ENCODE results near the gene AMFR.

Gene AMFR

DNA sequence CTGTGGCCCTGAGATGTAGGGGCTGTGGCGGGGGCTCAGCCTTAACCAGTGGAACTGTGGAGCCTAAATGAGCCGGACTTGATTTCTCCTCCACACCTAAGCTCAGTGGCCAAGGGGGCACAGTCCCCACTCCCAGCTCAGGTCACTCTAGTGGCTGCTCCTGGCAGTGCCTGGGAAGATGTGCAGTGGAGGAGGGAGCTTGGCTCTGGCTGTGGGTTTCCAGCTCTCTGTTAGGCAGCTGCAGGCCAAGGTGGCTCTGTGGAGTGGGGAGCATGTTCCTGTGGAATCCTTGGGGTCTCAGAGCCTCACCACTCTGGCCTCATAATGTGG is 76.3 kb downstream of the AMFR start:
- DNase-seq (ENCODE audit: low read depth in 1 of 2, low spot score in 1 of 2) = no peak

DNA sequence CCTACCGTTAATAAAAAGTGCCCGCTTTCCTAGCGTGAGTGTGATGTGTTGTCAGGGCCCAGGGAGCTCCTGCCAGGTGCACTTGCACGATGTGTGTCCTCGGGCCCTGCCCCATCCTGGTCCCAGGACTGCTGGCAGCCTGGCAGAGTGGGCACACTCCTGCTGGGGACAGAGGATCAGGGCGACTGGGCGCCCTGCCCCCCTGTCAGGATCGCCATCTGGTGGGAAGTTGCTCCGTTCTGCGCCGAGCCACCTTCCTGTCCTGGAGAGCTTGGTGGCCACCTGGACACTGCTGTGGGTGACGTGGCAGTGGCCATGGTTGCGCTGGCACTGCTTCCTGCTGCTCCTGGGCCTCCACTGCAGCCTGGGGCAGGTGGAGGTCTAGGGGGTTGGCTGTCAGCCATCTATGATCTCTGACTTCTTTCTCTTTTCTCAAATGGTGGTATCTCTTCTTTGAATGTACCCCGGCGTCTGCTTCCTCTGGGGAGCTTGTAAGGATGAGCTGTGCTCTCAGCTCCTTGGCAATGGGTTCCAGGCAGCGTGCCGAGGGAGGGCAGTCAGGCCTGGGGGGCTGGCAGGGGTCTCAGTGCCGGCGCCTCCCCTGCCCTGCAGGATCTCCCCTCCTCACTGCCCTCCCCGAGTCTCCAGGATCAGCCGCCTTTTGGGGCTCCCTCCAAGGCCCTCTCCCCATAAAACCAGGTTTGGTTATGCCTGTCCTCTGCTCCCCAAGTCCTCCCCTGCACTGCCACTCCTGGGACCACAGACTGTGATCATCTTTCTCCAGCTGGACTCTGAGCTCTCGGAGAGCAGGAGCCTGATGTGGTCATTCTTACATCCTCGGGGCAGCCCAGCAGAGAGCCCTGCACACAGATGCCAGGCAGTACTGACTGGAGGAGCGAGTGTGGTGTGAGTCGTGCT is 76.9 kb downstream of the AMFR start:
- no peak for DNase-seq (ENCODE audit: low read depth in 1 of 2, low spot score in 1 of 2)

DNA sequence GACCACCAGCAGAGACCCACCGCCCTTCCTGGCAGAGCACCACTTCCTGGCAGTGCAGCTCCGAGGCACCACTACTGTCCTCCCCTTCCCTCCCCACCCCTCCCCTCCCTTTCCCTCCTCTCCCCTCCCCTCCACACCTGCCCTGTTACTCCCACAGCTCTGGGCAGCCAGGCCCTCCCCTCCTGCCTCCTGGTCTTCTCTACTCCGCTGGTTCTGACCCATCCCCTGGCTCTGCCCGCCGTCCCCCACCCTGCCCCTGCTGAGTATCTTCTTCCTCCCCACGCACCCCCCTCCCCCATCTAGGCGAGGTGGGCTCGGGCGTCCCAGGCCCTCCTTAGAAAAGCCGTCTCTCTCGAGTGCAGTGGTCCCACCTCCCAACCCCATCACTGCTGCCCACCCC is 77.7 kb downstream of the AMFR start:
- no peak for DNase-seq (ENCODE audit: low read depth in 1 of 2, low spot score in 1 of 2)

DNA sequence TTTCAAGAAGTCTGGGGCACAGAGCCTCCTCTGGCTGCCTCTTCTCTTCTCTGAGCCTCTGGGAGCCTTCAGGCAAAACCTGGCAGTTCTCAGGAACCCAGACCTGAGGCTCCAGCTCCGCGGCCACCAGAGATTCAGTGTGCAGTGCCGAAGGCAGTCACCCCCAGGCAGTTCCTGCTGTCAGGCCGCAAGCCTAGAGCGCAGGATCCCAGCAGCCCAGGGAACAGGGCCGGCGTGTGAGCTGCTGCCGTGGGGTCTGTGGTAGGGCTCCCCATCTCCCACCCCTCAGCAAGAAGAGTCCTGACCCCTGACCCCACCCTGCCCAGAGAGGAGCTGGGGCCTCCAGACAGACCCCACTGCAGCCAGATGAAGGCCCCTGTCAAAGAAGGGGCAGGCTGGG is 78.2 kb downstream of the AMFR start:
- no peak for DNase-seq (ENCODE audit: low read depth in 1 of 2, low spot score in 1 of 2)

DNA sequence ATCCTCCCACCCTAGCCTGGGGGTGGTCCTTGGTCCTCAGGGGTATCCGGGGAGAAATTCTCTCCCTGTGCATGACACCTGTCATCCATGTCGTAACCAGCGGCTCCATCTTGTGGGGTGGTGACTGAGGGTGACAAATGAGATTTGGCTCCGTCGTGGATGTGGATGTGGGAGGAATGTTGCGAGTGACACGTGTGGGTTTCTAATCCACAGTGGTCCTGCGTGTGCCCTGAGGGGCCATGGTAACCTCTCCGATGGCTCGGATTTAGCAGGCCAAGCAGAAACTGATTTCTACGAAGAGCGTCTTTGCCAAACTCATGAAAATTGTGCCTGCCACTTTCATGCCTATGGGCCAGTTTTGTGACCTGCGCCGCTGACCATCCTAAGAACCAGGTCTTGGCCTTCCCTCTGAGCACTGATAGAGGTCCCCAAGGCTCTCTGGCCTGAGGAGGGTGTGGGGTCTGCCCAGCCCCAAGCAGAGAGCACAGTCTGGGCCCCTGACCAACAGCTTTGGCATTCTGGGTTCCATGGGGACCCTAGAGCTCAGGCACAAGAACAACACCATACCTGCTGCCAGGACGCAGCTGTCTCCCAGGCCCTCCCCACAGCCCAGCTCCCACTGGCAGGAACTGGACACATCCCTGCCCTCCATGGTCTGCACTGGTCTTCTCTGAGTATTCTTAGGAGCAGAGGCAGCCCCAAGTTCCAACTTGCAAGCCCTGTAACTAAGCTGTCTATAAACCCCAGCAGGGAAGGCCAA is 79.0 kb downstream of the AMFR start:
- no peak for DNase-seq (ENCODE audit: low read depth in 1 of 2, low spot score in 1 of 2)

DNA sequence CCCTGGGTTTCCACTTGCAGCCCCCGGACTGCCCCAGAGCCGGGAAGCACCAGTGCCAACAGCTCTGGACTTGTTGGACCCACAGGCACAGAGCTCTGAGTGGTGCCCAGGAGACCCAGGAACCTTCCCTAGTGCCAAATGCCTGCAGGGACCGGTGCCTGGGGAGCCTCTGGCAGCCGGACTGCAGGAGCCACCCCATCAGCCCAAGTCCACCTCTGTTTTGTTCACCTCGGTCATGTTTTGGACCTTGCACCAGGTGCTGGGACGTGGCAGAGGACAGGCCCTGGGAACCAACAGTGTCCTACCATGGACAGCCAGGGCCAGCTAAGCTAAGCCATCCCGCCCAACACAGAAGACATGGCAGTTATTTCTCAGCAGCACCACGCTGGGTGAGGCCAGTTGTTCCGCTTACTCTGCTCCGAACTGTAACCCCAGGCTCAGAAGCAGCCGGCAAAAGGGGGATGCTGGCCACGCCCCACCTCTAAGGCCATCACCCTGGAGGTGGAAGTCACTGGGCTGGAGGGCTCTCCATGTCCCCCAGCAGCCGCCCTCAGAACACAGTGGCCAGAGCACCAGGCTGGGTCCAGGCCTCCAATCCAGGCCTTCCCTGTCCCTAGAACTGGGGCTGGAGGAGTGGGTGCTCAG is 79.8 kb downstream of the AMFR start:
- DNase-seq (ENCODE audit: low read depth in 1 of 2, low spot score in 1 of 2) = no peak

DNA sequence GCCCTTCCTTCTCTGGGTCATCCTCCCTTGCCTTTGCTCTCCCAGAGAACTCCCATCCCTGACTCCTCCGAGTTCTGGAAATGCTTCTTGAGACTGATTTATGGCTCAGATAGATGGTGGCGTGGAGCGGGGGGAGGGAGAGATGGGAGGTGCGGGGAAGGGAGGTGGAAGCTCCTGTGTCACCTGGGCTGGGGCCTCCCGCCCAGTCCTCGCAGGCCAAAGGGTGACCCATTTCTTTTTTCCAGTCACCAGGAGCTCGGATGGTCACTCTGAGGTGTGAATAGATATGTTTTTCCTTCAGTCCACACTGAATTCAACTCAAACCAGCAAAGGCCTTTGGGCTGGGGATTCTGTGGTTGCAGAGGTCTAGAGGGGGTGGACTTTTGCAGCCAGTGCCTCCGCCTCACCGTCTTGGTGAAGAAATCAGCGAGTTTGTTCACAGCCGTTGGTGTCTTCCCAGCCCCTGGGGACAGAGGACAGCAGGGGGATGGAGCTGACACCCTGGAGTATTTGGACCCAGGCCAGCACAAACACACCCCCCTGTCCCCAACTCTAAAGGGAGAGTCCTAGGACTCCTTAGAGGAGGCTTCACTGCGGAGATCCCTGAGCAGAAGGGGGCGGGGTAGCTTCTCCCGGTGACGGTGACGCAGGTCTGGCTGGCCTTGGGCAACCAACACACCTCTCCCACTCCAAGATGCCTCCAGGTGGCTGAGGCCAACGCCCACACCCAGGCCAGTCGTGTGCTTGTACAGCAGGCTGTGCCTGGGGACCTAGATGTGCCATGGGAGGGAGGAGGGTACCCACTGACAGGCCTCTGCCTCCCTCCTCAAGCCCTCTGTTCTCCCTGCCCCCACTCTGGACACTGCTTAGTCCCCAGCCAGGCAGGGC is 80.6 kb downstream of the AMFR start:
- no peak for DNase-seq (ENCODE audit: low read depth in 1 of 2, low spot score in 1 of 2)

DNA sequence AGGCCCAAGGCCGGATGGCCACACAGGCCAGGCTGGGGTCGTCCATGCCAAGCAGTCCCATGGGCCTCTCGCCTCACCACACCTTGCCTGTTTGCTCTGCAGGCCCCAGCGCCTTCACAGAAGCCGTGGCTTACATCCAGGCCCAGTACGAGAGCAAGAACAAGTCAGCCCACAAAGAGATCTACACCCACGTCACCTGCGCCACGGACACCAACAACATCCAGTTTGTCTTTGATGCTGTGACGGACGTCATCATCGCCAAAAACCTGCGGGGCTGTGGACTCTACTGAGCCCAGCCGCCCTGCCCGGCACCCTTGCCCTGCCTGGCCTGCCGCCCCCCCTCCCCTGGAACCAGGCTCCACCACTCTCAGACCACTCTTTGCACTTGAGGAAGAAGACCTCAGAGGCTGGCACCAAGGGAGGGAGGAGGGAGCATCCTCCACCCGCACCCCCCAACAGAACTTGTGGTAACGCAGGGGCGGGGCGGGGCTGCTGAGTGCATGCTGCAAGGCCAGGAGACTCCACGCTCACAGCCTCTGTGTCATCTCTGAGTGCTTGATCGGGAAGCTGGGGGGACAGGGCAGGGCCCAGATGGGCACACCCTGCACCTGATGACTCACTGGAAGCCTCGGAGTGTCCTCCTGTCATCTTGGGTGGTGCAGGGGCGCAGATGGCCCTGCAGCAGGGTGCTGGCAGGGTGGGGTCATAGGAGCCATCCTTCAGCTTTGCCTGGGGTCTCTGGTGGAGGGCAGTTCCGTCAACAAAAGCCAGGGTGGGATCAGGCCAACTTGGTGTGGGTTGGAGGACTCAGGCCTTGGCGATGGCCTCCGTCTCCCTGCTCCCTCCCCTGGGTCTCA is 81.5 kb downstream of the AMFR start:
- DNase-seq (ENCODE audit: low read depth in 1 of 2, low spot score in 1 of 2) = no peak

DNA sequence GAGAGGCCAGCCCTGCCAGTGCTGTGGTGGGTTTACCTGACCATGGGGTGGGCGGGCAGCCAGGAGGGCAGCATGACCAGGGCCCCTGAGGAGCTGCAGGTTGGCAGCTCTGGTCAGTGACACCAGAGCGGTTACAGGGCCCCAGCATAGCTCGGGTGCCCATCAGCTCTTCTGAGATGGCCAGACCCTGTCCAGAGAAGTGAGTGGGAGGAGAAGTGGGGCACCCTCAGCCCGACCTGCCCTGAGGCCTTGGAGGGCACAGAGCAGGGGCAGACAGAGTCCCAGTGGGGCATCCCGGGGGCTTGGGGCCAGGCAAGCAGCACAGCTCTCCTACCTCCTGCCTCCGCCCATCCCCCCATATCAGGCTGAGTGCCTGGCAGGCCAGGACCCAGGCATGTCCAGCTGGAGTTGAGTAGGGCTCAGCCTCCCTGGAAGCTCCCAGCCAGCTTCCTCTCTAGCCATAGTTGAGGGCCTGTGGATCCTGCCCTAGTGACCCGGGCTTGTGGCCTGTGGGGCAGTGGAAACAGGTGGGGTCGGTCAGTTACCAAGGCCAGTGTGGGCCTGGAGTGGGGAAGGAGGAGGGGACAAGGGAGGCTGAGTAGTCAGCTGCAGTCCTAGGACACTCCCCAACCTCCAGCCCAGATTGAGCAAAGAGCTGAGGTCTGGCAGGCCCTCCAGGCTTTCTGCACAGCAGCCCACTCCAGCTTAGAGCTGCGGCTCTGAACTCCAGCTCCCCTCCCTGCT is 83.5 kb downstream of the AMFR start:
- DNase-seq (ENCODE audit: low read depth in 1 of 2, low spot score in 1 of 2) = no peak

DNA sequence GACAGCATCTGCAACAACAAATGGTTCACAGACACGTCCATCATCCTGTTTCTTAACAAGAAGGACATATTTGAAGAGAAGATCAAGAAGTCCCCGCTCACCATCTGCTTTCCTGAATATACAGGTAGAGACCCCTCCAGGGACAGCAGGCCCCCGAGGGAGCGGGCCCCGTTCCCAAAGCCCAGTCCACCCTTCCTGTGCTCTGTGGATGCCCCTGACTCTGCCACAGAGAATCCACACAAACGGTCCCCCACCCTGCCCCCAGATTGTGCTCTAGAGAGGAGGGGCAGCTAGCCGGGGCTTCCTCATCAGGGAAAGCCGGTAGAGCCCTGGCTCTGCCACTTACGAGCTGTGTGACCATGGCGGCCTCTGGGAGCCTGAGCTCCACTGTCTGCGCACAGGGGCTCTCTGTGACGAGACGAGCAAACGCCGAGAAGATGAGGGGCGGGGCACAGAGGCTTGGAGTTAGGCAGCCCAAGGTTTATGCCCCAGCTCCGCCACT is 84.4 kb downstream of the AMFR start:
- DNase-seq (ENCODE audit: low read depth in 1 of 2, low spot score in 1 of 2) = no peak

DNA sequence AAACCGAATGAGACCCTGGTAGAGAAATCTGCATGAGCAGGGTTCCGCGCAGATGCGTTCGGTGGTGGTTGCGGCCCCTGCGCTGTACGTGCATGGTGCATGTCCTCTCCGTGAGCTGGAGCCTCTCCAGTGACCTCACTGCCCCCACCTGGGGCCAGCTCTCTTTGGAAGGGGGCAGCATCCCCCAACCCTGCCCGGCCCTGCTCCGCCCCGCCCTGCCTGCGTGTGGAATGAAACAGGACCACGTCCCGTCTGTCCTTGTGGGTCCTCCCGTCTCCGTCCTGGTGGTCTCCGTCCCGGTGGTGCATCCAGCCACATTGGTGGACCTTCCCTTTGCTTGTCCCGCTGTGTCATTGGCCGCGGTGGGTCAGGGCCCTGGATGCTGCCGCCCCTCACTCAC is 84.9 kb downstream of the AMFR start:
- no peak for DNase-seq (ENCODE audit: low read depth in 1 of 2, low spot score in 1 of 2)

DNA sequence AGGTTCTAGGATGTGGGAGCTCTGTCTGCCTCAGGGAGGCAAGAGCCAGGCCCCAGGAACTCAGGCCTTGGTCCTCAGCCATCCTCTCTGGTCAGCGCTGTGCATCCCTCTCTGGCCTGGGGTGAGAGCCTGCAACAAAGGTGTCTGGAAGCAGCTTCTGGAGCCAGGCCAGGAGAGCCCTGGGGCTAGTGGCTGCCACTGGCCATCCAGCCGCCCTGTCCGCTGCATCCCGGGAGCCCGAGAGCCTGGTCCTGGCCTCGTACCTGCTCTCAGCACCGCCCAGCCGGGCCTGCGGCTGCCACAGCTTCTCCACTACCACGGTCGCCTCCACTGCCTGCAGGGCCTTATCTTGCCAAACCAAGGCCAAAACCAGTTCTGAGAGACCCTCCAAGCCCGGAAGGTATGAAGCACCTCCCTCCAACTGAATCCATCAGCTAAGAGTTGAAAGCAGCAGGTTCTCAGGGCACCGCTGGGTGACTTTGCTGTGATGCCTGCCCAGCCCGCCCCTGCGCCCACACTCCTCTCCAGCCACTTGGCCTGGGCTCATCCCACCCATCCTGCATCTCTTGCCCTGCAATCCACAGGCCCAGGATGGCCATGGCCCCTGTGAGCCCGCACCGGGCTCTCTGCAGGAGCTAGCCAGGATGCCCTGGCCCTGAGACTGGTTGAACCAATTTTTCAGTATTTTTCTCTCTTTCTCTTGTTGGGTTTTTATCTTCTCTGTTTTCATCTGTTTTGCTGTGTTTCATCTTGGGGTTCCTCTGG is 85.7 kb downstream of the AMFR start:
- no peak for DNase-seq (ENCODE audit: low read depth in 1 of 2, low spot score in 1 of 2)

DNA sequence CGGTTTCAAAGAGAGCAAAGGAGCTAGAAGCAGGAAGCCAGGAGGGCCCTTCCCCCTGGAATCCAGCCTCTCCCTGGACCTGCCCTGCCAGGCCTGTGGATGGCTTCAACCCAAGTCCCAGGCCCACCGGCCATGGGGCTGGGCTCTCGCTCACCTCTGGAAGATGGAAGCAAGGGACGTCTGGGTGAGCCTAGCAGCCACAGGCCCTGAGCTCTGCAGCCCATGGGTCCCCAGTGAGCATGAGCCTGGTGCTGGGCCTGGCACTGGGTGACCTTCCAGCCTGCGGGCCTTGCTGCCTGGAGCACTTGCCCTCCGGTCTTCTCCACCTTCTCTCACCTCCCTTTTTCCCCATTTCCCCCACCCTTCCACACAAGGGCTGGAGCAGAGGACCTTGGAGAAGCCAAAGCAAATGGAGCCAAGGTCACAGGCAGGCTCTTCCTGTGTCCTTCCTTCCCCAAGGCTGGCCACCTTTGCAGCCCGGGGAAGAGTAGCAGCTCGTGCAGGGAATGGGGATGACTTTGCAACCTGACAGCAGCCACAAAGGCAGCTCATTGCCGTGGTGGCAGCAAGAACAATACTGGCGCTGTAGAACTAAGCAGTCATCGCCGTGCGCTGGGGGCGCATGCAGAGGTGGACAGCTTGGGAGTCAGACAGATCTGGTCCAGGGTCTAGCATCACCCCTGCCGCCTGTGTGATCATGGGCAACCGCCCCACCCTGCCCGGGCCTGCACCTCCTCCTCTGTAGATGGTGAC is 86.6 kb downstream of the AMFR start:
- DNase-seq (ENCODE audit: low read depth in 1 of 2, low spot score in 1 of 2) = no peak

DNA sequence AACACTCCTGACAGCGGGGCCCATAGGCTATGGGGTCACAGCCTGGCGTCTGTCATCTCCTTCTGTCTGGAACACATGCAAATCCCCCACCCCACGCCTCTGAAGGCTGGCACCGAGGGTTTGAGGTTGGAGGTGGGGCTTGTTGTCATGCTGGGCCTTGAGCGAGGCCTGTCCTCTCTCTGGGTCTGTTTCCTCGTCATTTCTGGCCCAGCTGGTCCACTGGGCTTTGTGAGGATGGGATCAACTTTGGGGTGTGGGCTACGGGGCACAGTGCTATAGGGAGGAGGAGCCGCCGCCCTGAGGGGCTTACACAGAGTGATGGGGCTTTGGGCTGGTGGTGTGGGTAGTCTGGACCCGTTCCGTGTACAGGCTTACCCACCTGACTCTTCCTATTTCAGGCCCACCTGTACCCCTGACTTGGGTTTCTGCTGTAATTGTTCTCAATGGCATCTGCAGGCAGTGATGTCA is 87.5 kb downstream of the AMFR start:
- no peak for DNase-seq (ENCODE audit: low read depth in 1 of 2, low spot score in 1 of 2)

DNA sequence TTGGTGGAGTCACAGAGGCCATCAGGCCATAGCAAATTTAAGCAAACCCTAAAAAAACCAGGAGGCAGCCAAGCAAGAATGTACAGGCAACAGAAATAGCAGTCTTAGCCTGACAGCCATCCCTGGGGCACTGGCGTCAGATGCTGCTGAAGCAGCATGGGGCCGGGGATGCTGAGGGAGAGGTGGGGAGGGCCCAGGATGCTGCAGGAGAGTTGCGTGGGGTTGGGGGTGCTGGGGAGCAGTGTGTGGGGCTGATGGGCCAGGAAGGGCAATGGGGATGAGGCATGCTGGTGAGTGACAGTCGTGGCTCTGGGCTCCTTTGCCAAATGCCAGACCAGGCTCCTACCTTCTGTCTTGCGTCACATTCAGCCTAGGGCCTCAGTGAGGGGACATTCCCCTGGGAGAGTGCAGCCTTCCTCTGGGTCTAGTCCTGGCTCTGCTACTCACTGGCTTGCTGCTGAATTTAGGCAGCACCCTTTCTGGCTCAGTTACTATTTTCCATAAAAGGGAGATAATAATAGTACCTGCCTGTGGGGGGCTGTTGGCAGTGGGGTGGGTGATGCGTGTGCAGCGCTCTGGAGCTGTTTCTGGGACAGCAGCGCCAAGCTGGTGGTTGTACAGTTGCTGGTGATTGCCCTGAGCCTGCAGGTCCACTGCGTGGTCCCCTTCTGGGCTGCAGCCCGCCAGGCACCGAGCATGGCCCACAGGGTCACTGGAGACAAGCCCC is 88.1 kb downstream of the AMFR start:
- DNase-seq (ENCODE audit: low read depth in 1 of 2, low spot score in 1 of 2) = no peak

DNA sequence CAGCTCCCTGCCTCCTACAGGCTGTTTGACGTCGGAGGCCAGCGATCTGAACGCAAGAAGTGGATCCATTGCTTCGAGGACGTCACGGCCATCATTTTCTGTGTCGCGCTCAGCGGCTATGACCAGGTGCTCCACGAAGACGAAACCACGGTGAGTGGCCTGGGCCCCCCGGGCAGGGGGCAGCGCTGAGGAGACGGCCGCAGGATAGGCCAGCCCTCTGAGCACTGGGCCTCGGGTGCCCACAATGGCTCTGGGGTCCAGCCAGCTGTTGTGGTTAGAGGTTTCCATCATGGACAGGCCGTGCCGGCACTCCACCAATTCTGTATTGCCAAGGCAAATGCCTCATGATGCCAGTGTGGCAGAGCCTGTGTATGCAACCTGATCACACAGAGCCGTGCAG is 88.6 kb downstream of the AMFR start:
- DNase-seq (ENCODE audit: low read depth in 1 of 2, low spot score in 1 of 2) = no peak

DNA sequence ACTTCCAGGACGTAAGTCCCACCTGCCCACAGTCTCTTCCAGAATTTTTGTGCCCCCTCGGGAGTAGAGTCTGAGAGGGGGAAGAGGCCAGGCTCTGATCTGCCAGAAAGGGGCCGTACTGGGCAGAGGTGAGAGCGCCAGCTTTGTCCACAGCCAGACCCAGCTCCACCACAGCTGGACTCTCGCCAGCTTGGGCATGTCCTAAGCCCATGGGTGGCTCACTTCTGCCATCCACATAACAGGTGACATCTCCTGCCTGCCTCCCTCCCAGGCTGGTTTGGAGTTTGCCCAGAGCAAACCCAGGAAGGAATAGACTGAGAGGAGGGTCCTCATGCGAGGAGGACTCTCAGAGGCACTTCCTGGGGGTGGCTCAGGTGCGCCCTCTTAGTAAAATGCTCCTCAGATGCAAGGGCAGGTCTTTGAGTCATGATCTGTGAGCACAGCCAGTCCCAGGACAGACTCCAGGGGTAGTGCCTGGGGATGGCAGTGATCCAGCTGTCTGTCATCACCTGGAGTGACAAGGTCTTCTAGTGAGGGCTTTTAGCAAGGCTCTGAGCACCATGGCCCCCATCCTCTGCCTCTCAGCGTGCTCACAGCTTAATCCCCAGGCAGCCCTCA is 89.2 kb downstream of the AMFR start:
- no peak for DNase-seq (ENCODE audit: low read depth in 1 of 2, low spot score in 1 of 2)
